Type B pancreatic cell (in vitro differentiated cells): Measurements from ENCODE around the gene EIF4G3. TPM values are rescaled to one million over a fixed set of nuclear protein-coding genes. Genes with fewer than 3 reads are reported as not detected.
"Not testable (repeated sequence)": the region's sequence is repeated elsewhere in the genome, so short reads cannot be mapped to it uniquely, and the experiment has no call there.

ENCODE experiments used
- DNase-seq: peaks from one replicate; pipeline ENCODE4 v3.0.0; 2021; ENCODE audit warnings: mixed read lengths; ENCODE audit not compliant: unreplicated experiment; ENCODE audit errors: extremely low spot score
- H3K27ac Mint-ChIP-seq: 2 replicates; pipeline ENCODE4 v1.8.0; 2021; ENCODE audit warnings: mild to moderate bottlenecking, mixed read lengths
- H3K27me3 Mint-ChIP-seq: 2 replicates; pipeline ENCODE4 v1.8.0; 2021; ENCODE audit warnings: mixed read lengths
- H3K36me3 Mint-ChIP-seq: 2 replicates; pipeline ENCODE4 v1.8.0; 2021; ENCODE audit warnings: mixed read lengths
- H3K4me1 Mint-ChIP-seq: one replicate; pipeline ENCODE4 v1.8.0; 2021; ENCODE audit warnings: mixed read lengths; ENCODE audit not compliant: unreplicated experiment
- H3K4me3 Mint-ChIP-seq: 2 replicates; pipeline ENCODE4 v1.8.0; 2021; ENCODE audit warnings: mild to moderate bottlenecking, mixed read lengths
- H3K9me3 Mint-ChIP-seq: 2 replicates; pipeline ENCODE4 v1.8.0; 2021; ENCODE audit warnings: mixed read lengths
- total RNA-seq: library from RNA; stranded (reverse); gene quantifications from 2 replicates; pipeline ENCODE4 v1.2.1, GENCODE V29; 2021; ENCODE audit warnings: low replicate concordance
- TF ChIP-seq, protein P1 (sequence below): fragments of 200-600 bp; sonication (generic); conservative IDR thresholded peaks from 2 replicates; pipeline ENCODE4 v1.5.0; 2021; ENCODE audit warnings: antibody characterized with exemption, mild to moderate bottlenecking

Gene EIF4G3
- total RNA-seq, 1 donor from 2014 or later = 71.5 TPM

DNA sequence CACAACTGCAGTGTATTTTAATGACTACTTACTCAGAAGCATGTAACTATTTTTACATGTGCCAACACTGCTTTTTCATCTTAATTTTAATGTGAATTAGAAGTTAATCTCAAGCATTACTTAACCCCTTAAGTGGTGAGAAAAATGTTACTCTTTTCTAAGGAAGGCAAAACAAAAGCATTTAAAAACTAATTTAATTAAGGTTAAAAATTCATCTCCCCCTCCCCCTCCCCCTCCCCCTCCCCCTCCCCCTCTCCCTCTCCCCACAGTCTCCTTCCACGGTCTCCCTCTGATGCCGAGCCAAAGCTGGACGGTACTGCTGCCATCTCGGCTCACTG lies 362.2 kb downstream of the EIF4G3 start:
- no peak overlapping the region for H3K4me3 Mint-ChIP-seq

GRCh38 chr1:20811916-20812315 lies 364.8 kb downstream of the EIF4G3 start:
- Mint-ChIP-seq H3K9me3 (no peaks in the 10 kb centered on the region), H3K4me1 (no peaks in the 10 kb centered on the region), H3K4me3 (no peak overlapping the region), H3K27ac (no peak overlapping the region), H3K27me3 (no peaks in the 10 kb centered on the region), H3K36me3 (peaks cover 18% of the 10 kb centered on the region)
- DNase-seq = no peak
- TF ChIP-seq, protein P1, sequence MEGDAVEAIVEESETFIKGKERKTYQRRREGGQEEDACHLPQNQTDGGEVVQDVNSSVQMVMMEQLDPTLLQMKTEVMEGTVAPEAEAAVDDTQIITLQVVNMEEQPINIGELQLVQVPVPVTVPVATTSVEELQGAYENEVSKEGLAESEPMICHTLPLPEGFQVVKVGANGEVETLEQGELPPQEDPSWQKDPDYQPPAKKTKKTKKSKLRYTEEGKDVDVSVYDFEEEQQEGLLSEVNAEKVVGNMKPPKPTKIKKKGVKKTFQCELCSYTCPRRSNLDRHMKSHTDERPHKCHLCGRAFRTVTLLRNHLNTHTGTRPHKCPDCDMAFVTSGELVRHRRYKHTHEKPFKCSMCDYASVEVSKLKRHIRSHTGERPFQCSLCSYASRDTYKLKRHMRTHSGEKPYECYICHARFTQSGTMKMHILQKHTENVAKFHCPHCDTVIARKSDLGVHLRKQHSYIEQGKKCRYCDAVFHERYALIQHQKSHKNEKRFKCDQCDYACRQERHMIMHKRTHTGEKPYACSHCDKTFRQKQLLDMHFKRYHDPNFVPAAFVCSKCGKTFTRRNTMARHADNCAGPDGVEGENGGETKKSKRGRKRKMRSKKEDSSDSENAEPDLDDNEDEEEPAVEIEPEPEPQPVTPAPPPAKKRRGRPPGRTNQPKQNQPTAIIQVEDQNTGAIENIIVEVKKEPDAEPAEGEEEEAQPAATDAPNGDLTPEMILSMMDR = no peak

More for the DNA sequence above, 362.2 kb downstream of the EIF4G3 start:
- H3K9me3 Mint-ChIP-seq = no peaks in the 10 kb centered on the region
- no peak overlapping the region for H3K27ac Mint-ChIP-seq
- TF ChIP-seq, protein P1 = no peak
- H3K27me3 Mint-ChIP-seq = no peaks in the 10 kb centered on the region
- peaks cover 22% of the 10 kb centered on the region for H3K36me3 Mint-ChIP-seq
- no peak for DNase-seq
- no peaks in the 10 kb centered on the region for H3K4me1 Mint-ChIP-seq

DNA sequence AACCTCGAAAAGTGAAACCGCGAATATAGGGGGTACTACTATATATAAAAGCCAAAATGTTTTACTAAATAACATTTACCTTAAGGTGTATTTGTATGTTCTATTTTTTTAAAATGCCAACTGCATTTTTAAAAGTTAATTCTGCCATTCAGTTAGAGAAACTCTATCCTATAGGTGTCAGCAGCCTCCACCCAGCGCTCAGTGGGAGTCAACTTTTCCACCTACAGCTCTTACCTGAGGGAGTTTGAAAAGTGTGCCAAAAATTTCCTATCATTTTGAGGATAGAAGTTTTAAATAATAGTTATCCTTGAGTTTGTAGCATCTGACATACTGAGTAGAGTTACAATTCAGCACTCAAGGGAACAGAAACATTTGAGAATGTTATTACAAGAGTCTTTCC lies 383.5 kb downstream of the EIF4G3 start:
- Mint-ChIP-seq H3K4me1 (peaks cover 2% of the 10 kb centered on the region), H3K36me3 (no peaks in the 10 kb centered on the region), H3K9me3 (no peaks in the 10 kb centered on the region), H3K27me3 (no peaks in the 10 kb centered on the region), H3K4me3 (no peak overlapping the region), H3K27ac (no peak overlapping the region)
- TF ChIP-seq, protein P1 = no peak
- DNase-seq = no peak

DNA sequence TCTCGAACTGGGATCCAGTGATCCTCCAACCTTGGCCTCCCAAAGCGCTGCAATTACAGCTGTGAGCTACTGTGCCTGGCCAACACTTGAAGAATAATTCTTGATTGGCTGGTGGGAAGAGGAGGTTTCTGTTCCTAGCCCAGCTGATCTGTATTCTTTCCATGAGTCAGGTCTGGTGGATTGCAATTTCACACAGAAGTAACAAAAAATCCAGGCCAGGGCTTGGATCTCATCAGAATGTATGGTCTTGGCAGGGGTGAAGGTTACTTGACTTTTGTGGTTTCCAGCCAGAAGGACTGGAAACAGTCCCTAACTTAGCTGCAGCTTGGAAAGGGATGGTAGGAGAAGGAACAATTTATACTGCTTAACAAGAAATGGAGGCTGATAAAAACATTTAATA lies 384.5 kb downstream of the EIF4G3 start:
- peaks cover 8% of the 10 kb centered on the region for H3K4me1 Mint-ChIP-seq
- TF ChIP-seq, protein P1 = no peak
- H3K27ac Mint-ChIP-seq = no peak overlapping the region

DNA sequence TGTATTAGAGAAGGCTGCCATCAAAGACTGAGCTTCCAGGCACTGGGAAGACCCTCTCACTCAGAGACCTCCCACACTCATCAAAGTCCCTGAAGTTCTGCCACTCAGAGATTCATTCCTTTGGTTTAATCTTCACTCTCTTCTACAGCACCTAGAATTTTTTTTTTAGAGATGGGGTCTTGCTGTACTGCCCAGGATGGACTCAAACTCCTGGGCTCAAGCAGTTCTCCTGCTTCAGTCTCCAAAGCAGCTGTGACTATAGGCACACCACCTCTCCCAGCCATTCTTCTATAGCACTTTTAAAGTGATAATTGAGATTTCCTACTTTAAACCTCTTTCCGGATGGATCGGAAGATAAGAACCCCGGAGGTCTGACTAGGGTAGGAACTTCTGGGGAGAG lies 385.9 kb downstream of the EIF4G3 start:
- Mint-ChIP-seq H3K36me3 (no peaks in the 10 kb centered on the region), H3K4me1 (peaks cover 8% of the 10 kb centered on the region), H3K27me3 (no peaks in the 10 kb centered on the region), H3K4me3 (no peak overlapping the region), H3K9me3 (no peaks in the 10 kb centered on the region), H3K27ac (no peak overlapping the region)
- DNase-seq = no peak
- TF ChIP-seq, protein P1 = no peak

More for the DNA sequence above, 384.5 kb downstream of the EIF4G3 start:
- Mint-ChIP-seq H3K36me3 (no peaks in the 10 kb centered on the region), H3K27me3 (no peaks in the 10 kb centered on the region), H3K4me3 (no peak overlapping the region), H3K9me3 (no peaks in the 10 kb centered on the region)
- no peak for DNase-seq

- not testable (repeated sequence) for H3K36me3 Mint-ChIP-seq, H3K27ac Mint-ChIP-seq, H3K4me1 Mint-ChIP-seq, H3K4me3 Mint-ChIP-seq, H3K9me3 Mint-ChIP-seq, H3K27me3 Mint-ChIP-seq, DNase-seq
Observed at GRCh38 chr1:20789598-20789997, 387.1 kb downstream of the EIF4G3 start.
